IMR-90 (cell line): ENCODE data around the gene ZNF282. TPM values are rescaled to one million over a fixed set of nuclear protein-coding genes. Genes with fewer than 3 reads are reported as not detected.

ENCODE experiments used
- ATAC-seq: fragments of 200-7000 bp; cut with Tn5 transposase; 2 replicates; pipeline ENCODE4 v1.9.1; 2020; ENCODE audit warnings: low read depth, mild to moderate bottlenecking, moderate library complexity
- BruUV-seq: library from RNA; stranded (reverse); fragments of 400-500 nt; replicated peaks from 2 replicates; lab custom pipeline; 2021; lab: Mats Ljungman, UMichigan
- CTCF ChIA-PET: fragments of 300-600 bp; formaldehyde crosslinking; extraction: SDS; loops from one replicate; lab custom pipeline; 2021; ENCODE audit warnings: antibody characterized with exemption; lab: Yijun Ruan, JAX
- POLR2A ChIA-PET: fragments of 300-600 bp; sonication (Branson Sonifier 250); formaldehyde crosslinking; loops from one replicate; lab custom pipeline; 2022; ENCODE audit warnings: antibody characterized with exemption; ENCODE audit not compliant: unreplicated experiment; lab: Charles Lee
- DNase-seq: peaks from one replicate; pipeline ENCODE4 v3.0.0; 2013
- H2AFZ ChIP-seq: replicated peaks from 2 replicates; pipeline ENCODE3; 2013; ENCODE audit warnings: low read length, mild to moderate bottlenecking; ENCODE audit not compliant: poor library complexity
- H2AK5ac ChIP-seq: 2 replicates; pipeline ENCODE4 v1.6.1; 2013; ENCODE audit warnings: low read depth, low read length, inconsistent platforms
- H2AK9ac ChIP-seq: replicated peaks from 2 replicates; pipeline ENCODE3; 2013; ENCODE audit warnings: mild to moderate bottlenecking, low read depth, low read length, moderate library complexity; ENCODE audit not compliant: poor library complexity
- H2BK120ac ChIP-seq: 2 replicates; pipeline ENCODE4 v1.6.1; 2013; ENCODE audit warnings: low read depth, low read length, inconsistent platforms
- H2BK15ac ChIP-seq: 3 replicates; pipeline ENCODE4 v1.6.1; 2013; ENCODE audit warnings: low read depth, low read length, inconsistent platforms
- H2BK20ac ChIP-seq: 2 replicates; pipeline ENCODE4 v1.6.1; 2013; ENCODE audit warnings: low read depth, mild to moderate bottlenecking, inconsistent platforms, low read length, moderate library complexity
- H2BK5ac ChIP-seq: 2 replicates; pipeline ENCODE4 v1.6.1; 2013; ENCODE audit warnings: mild to moderate bottlenecking, low read depth, low read length, inconsistent platforms; ENCODE audit not compliant: poor library complexity, severe bottlenecking
- H3K14ac ChIP-seq: replicated peaks from 2 replicates; pipeline ENCODE4 v1.6.1; 2013; ENCODE audit warnings: low read depth, low read length, inconsistent platforms
- H3K18ac ChIP-seq: 2 replicates; pipeline ENCODE4 v1.6.1; 2013; ENCODE audit warnings: low read depth, low read length, control low read depth
- H3K23ac ChIP-seq: 2 replicates; pipeline ENCODE4 v1.6.1; 2013; ENCODE audit warnings: low read depth, low read length, inconsistent platforms
- H3K27ac ChIP-seq: 2 replicates; pipeline ENCODE4 v1.5.1; 2013; ENCODE audit warnings: mild to moderate bottlenecking, control low read depth, low read length; ENCODE audit not compliant: insufficient read depth
- H3K27me3 ChIP-seq: 2 replicates; pipeline ENCODE4 v1.6.1; 2013; ENCODE audit warnings: low read length; ENCODE audit not compliant: control insufficient read depth, insufficient read depth
- H3K36me3 ChIP-seq: 2 replicates; pipeline ENCODE4 v1.6.1; 2013; ENCODE audit warnings: low read length, mixed read lengths; ENCODE audit not compliant: control insufficient read depth, insufficient read depth
- H3K4ac ChIP-seq: 2 replicates; pipeline ENCODE4 v1.6.1; 2013; ENCODE audit warnings: low read depth, low read length, inconsistent platforms
- H3K4me1 ChIP-seq: 2 replicates; pipeline ENCODE4 v1.6.1; 2013; ENCODE audit warnings: low read length, mixed read lengths; ENCODE audit not compliant: control insufficient read depth, insufficient read depth
- H3K4me2 ChIP-seq: 2 replicates; pipeline ENCODE4 v1.6.1; 2013; ENCODE audit warnings: low read depth, mild to moderate bottlenecking, control low read depth, low read length, moderate library complexity
- H3K4me3 ChIP-seq: 2 replicates; pipeline ENCODE4 v1.5.1; 2013; ENCODE audit warnings: low read depth, mild to moderate bottlenecking, control low read depth, low read length, moderate library complexity; ENCODE audit not compliant: insufficient read depth
- H3K56ac ChIP-seq: 2 replicates; pipeline ENCODE4 v1.6.1; 2013; ENCODE audit warnings: low read length, inconsistent platforms; ENCODE audit not compliant: insufficient read depth; ENCODE audit errors: extremely low read depth
- H3K79me1 ChIP-seq, 2 experiments: 2 replicates each; pipeline ENCODE4 v1.6.1; 2013; ENCODE audit warnings: low read length in 2 of 2, inconsistent platforms in 1 of 2, low read depth in 1 of 2
- H3K9ac ChIP-seq: 2 replicates; pipeline ENCODE4 v1.6.1; 2013; ENCODE audit warnings: low read depth, low read length, control low read depth
- H3K9me1 ChIP-seq: 2 replicates; pipeline ENCODE4 v1.6.1; 2013; ENCODE audit warnings: low read length, inconsistent platforms; ENCODE audit not compliant: insufficient read depth
- H3K9me3 ChIP-seq: 2 replicates; pipeline ENCODE4 v1.6.1; 2013; ENCODE audit warnings: low read length; ENCODE audit not compliant: control insufficient read depth, insufficient read depth
- H4K20me1 ChIP-seq: 2 replicates; pipeline ENCODE4 v1.6.1; 2013; ENCODE audit warnings: low read length, inconsistent platforms; ENCODE audit not compliant: insufficient read depth
- H4K5ac ChIP-seq: 2 replicates; pipeline ENCODE4 v1.6.1; 2013; ENCODE audit warnings: mild to moderate bottlenecking, low read depth, low read length, control low read depth
- H4K8ac ChIP-seq, 2 experiments: 2 replicates each; pipeline ENCODE4 v1.6.1; 2013; ENCODE audit warnings: low read depth in 2 of 2, low read length in 2 of 2, control low read depth in 1 of 2, inconsistent platforms in 1 of 2
- H4K91ac ChIP-seq: 2 replicates; pipeline ENCODE4 v1.6.1; 2013; ENCODE audit warnings: low read depth, low read length, inconsistent platforms; ENCODE audit not compliant: insufficient read depth
- BHLHE40 ChIP-seq: fragments of 150-350 bp; IDR thresholded peaks from 2 replicates; pipeline ENCODE4 v1.6.1; 2016; ENCODE audit warnings: mild to moderate bottlenecking, low read depth, low read length
- CEBPB ChIP-seq: IDR thresholded peaks from 2 replicates; pipeline ENCODE4 v1.6.1; 2012; ENCODE audit warnings: low read depth, low read length, improper control_type of control experiment
- CHD1 ChIP-seq: IDR thresholded peaks from 2 replicates; pipeline ENCODE4 v1.6.1; 2012; ENCODE audit warnings: low read depth, low read length, improper control_type of control experiment
- ELK1 ChIP-seq: fragments of 150-350 bp; IDR thresholded peaks from 2 replicates; pipeline ENCODE4 v1.6.1; 2016; ENCODE audit warnings: low read depth, mild to moderate bottlenecking, low read length, moderate library complexity, borderline replicate concordance
- FOS ChIP-seq: fragments of 150-350 bp; IDR thresholded peaks from 2 replicates; pipeline ENCODE4 v1.6.1; 2016; ENCODE audit warnings: low read depth, low read length
- MAFK ChIP-seq: IDR thresholded peaks from 2 replicates; pipeline ENCODE4 v1.6.1; 2012; ENCODE audit warnings: low read depth, low read length, improper control_type of control experiment
- MAZ ChIP-seq: IDR thresholded peaks from 2 replicates; pipeline ENCODE4 v1.6.1; 2012; ENCODE audit warnings: low read depth, mild to moderate bottlenecking, low read length, improper control_type of control experiment, moderate library complexity, borderline replicate concordance
- MXI1 ChIP-seq: IDR thresholded peaks from 2 replicates; pipeline ENCODE4 v1.6.1; 2012; ENCODE audit warnings: low read depth, mild to moderate bottlenecking, low read length, moderate library complexity, borderline replicate concordance
- NFE2L2 ChIP-seq: fragments of 150-350 bp; IDR thresholded peaks from 2 replicates; pipeline ENCODE4 v1.6.1; 2016; ENCODE audit warnings: low read depth, mild to moderate bottlenecking, low read length
- POLR2A ChIP-seq: IDR thresholded peaks from 2 replicates; pipeline ENCODE4 v1.6.1; 2012; ENCODE audit warnings: mild to moderate bottlenecking, low read depth, low read length
- RAD21 ChIP-seq: IDR thresholded peaks from 2 replicates; pipeline ENCODE4 v1.6.1; 2012; ENCODE audit warnings: low read length, improper control_type of control experiment
- RCOR1 ChIP-seq: IDR thresholded peaks from 2 replicates; pipeline ENCODE4 v1.6.1; 2012; ENCODE audit warnings: mild to moderate bottlenecking, low read length, improper control_type of control experiment; ENCODE audit not compliant: insufficient replicate concordance
- RFX5 ChIP-seq: IDR thresholded peaks from 2 replicates; pipeline ENCODE4 v1.8.0; 2012; ENCODE audit warnings: low read depth, mild to moderate bottlenecking, low read length, moderate library complexity
- SMC3 ChIP-seq: fragments of 150-350 bp; IDR thresholded peaks from 2 replicates; pipeline ENCODE4 v1.6.1; 2016; ENCODE audit warnings: low read depth, mild to moderate bottlenecking, antibody characterized with exemption, low read length, moderate library complexity
- USF2 ChIP-seq: fragments of 150-350 bp; IDR thresholded peaks from 2 replicates; pipeline ENCODE4 v1.6.1; 2017; ENCODE audit warnings: mild to moderate bottlenecking, antibody characterized with exemption, low read length, low read depth
- whole genome bisulfite sequencing, 2 experiments: methylation state at CpG; one replicate each; pipeline versions ENCODE4 v1.1.5 to v1.1.7; 2013; ENCODE audit warnings: missing lambda C conversion rate in 2 of 2; ENCODE audit not compliant: insufficient read length in 1 of 2; ENCODE audit errors: extremely low coverage in 2 of 2; 5-methylcytosine and 5-hydroxymethylcytosine counted together
- dilution Hi-C: fragments of 300-500 bp; cut with HindIII; formaldehyde crosslinking; loops from one replicate; pipeline ENCODE4 v1.14.3; 2018; ENCODE audit warnings: low sequenced_read_pairs; ENCODE audit not compliant: unreplicated experiment
- in situ Hi-C: fragments of 300-500 bp; cut with MboI; formaldehyde crosslinking; loops from 3 replicates; pipeline ENCODE4 v1.14.3; 2019; ENCODE audit warnings: low sequenced_read_pairs, inconsistent platforms, mixed read lengths
- intact Hi-C: fragments of 100-400 bp; cut with micrococcal nuclease; formaldehyde crosslinking; loops from 2 replicates; pipeline ENCODE4 v1.10.0; 2022
- polyA plus RNA-seq, 3 experiments: library from polyadenylated mRNA; depleted of rRNA; stranded (reverse); fragments of >200 nt; gene quantifications; 2 replicates each; pipeline ENCODE4 v1.2.3, GENCODE V29; 2012; ENCODE audit warnings: low replicate concordance in 1 of 3
- total RNA-seq: library from RNA; depleted of rRNA; stranded (reverse); fragments of >200 nt; gene quantifications from 2 replicates; pipeline ENCODE4 v1.2.3, GENCODE V29; 2012
- TF ChIP-seq, protein P1 (sequence below): conservative IDR thresholded peaks from 2 replicates; pipeline ENCODE4 v1.5.1; 2012; ENCODE audit warnings: mild to moderate bottlenecking, low read depth, low read length, improper control_type of control experiment

Gene ZNF282
- total and polyA plus RNA-seq, 2 of the 4 experiments (the other 2 are of a cell fraction): 7.2 to 11.9 TPM

DNA sequence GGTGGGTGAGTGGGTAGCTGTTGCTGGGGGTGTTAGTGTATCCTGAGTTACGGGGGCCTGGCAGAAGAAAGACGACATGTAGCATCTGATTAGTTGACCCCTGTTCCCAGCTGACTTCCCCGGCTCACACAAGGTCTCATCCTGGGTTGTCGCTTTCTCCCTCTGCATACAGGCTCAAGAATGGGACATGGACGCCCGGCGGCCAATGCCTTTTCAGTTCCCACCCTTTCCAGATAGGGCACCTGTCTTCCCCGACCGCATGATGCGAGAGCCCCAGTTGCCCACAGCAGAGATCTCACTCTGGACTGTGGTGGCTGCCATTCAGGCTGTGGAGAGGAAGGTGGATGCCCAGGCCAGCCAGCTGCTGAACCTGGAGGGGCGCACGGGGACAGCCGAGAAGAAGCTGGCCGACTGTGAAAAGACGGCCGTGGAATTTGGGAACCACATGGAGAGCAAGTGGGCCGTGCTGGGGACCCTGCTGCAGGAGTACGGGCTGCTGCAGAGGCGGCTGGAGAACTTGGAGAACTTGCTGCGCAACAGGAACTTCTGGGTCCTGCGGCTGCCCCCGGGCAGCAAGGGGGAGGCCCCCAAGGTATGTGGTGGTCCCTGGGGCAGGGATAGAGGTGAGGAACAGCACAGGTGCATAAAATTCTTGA is 2.9 kb downstream of the ZNF282 start:
- H3K4me3 ChIP-seq: no peak overlapping the region
- dilution Hi-C loops: no loop called here
- no peak overlapping the region for H4K91ac ChIP-seq
- H2BK120ac ChIP-seq: no peak overlapping the region
- no peak overlapping the region for H2AK9ac ChIP-seq
- H3K4me1 ChIP-seq: peaks cover 6% of the 10 kb centered on the region
- BruUV-seq: no TSS peak
- no peak overlapping the region for H4K8ac ChIP-seq
- H4K20me1 ChIP-seq: peaks cover 22% of the 10 kb centered on the region
- CTCF ChIA-PET: no interaction called here
- peaks cover 15 to 55% of the 10 kb centered on the region in 2 experiments for H3K79me1 ChIP-seq
- H2BK15ac ChIP-seq: no peak overlapping the region
- no peaks in the 10 kb centered on the region for H3K9me3 ChIP-seq
- no peak overlapping the region for H3K14ac ChIP-seq
- no peak overlapping the region for H3K4ac ChIP-seq
- 91% methylated on average over 7 of the region's 22 CpGs; no CpG with 5 or more reads in 1 of the 2 experiments for WGBS, 2 experiments
- H3K56ac ChIP-seq: no peak overlapping the region
- H3K27me3 ChIP-seq: no peaks in the 10 kb centered on the region
- H3K9ac ChIP-seq: no peak overlapping the region
- TF ChIP-seq FOS: no peak
- TF ChIP-seq CHD1: no peak
- TF ChIP-seq BHLHE40: no peak
- no peak for TF ChIP-seq MAZ
- TF ChIP-seq RCOR1: no peak
- no peak for TF ChIP-seq CEBPB
- no peak for TF ChIP-seq MXI1
- TF ChIP-seq RAD21: no peak
- TF ChIP-seq MAFK: no peak
- TF ChIP-seq, protein P1, sequence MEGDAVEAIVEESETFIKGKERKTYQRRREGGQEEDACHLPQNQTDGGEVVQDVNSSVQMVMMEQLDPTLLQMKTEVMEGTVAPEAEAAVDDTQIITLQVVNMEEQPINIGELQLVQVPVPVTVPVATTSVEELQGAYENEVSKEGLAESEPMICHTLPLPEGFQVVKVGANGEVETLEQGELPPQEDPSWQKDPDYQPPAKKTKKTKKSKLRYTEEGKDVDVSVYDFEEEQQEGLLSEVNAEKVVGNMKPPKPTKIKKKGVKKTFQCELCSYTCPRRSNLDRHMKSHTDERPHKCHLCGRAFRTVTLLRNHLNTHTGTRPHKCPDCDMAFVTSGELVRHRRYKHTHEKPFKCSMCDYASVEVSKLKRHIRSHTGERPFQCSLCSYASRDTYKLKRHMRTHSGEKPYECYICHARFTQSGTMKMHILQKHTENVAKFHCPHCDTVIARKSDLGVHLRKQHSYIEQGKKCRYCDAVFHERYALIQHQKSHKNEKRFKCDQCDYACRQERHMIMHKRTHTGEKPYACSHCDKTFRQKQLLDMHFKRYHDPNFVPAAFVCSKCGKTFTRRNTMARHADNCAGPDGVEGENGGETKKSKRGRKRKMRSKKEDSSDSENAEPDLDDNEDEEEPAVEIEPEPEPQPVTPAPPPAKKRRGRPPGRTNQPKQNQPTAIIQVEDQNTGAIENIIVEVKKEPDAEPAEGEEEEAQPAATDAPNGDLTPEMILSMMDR: no peak
- no peak for TF ChIP-seq SMC3
- TF ChIP-seq ELK1: no peak
- no peak for TF ChIP-seq USF2
- TF ChIP-seq RFX5: no peak
- TF ChIP-seq POLR2A: no peak
- no peak for TF ChIP-seq NFE2L2
- H3K23ac ChIP-seq: no peak overlapping the region
- H3K27ac ChIP-seq: no peak overlapping the region
- no peak overlapping the region for H2AK5ac ChIP-seq
- in situ Hi-C loops: no loop called here
- H2BK5ac ChIP-seq: no peak overlapping the region
- intact Hi-C loops: loop anchor here (5.0 kb wide), 1 partner anchor 34 kb away; no protein-coding TSS in a partner anchor
- peaks cover 35% of the 10 kb centered on the region for H3K36me3 ChIP-seq
- peaks cover 10% of the 10 kb centered on the region; the same call in 1 of the 2 replicates for H3K9me1 ChIP-seq
- H2BK20ac ChIP-seq: no peak overlapping the region
- no peak overlapping the region for H3K18ac ChIP-seq
- DNase-seq: no peak
- no peak overlapping the region for H3K4me2 ChIP-seq
- no peak overlapping the region for H4K5ac ChIP-seq
- ATAC-seq: no peak
- POLR2A ChIA-PET: no interaction called here
- no peak overlapping the region for H2AFZ ChIP-seq
